Activated CD8-positive, alpha-beta memory T cell treated with anti-CD3 and anti-CD28 coated beads for 4 hours (primary cell): ENCODE data around the gene SLC27A2.

ENCODE experiments used
- DNase-seq, 2 donors: peaks; one replicate each; pipeline ENCODE4 v3.0.0-alpha.2; 2020; ENCODE audit warnings: low read depth in 2 of 2

The SLC27A2 gene

GRCh38 chr15:50238255-50238654 is 56.3 kb downstream of the SLC27A2 start:
- DNase-seq, result no peak

DNA sequence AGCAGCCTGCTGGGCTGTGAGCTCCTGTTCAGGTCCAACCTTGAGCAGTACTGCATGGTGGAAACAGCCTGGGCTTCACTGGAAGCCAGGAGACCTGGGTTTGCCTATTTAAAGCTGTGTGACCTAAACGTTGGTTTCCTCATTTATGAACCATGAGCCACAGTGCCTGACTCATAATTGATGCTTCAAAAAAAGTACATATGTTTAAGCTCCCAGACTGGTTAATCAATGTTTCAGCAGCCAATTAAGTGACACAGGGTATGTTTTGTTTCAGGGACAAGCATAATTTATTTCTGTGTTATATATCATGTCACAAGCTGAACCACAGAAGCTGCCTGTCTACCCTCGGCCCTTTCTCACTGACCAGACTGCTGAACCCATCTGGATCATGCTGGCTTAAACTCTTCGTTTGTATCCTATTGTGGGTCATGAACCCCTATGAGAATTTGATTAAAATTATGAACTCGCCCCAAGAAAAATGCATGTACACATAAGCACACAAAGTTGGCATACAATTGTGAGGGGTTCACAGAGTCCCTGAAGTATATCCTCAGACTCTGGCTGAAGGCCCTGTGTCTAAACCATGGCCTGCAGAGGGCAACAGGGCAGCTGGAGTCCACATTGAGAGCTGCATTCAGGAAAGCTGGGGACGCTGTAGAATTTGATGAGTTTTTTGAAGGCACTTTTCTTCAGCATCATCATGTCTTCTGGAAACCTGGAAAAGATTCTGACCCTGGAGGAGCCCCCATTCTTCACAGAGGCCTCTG is 59.9 kb downstream of the SLC27A2 start:
- DNase-seq, result no peak

DNA sequence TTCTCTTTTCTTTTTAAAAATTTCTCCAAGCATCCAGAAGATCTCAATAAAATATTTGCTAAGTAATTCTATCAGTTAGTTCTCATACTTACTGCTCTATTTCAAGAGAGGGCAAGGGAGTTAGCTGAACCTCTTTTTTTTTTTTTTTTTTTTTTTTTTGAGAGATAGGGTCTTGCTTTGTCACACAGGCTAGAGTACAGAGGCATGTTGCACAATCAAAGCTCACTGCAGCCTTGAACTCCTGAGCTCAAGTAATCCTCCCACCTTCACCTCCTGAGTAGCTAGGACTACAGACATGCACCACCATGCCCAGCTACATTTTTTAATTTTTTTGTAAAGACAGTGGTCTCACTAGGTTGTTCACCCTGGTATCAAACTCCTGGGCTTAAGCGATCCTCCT is 62.2 kb downstream of the SLC27A2 start:
- no peak for DNase-seq

- no peak for DNase-seq
Measured at GRCh38 chr15:50244959-50245624, 63.1 kb downstream of the SLC27A2 start.

DNA sequence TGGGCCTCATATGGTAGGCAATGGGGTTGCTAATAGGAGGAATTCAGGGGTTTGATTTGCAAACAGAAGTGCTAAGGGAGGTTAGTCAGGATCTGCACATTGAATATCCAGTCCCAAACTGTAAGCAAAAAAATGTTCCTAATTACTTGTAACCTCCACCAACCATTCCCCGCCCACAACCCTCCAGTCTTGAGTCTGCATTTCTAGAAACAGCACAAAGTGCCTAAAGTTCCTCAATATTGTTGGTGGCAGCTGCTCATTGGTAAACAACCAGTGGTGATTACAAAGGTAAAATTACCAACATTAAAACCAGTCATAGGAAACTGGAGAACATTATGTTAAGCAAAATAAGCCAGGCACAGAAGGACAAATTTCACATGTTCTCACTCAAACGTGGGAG is 64.6 kb downstream of the SLC27A2 start:
- no peak for DNase-seq

GRCh38 chr15:50247819-50248655 is 66.0 kb downstream of the SLC27A2 start:
- peak in 1 of 2 donors; percentile 34 for DNase-seq

DNA sequence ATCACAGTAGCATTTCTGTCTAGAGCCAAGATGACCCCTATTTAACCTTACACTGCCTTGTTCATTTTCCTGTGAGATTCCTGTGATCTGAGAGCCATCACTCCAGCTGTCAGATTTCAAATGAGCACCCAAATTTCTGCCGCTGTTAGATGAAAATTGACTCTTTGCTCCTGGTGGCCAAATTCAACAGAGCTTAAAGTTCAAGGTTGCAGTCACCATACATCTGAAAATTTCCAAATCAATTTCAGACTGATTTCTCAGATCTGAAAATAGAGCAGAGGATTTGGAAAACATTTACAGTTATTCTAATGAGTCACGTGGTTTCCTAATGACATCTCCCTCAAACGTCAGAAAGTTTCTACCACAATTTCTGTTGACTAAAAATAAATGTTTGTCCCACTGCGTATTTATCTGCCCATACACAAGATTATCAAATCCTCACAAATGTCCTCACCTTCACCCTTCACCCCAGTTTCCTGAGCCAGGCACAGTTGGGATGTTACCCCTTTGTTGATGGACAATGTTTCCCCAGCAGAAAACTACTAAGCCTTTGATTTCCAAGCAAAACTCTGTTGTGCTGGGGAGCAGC is 67.1 kb downstream of the SLC27A2 start:
- no peak for DNase-seq

GRCh38 chr15:50249704-50250103 is 67.7 kb downstream of the SLC27A2 start:
- no peak for DNase-seq

- DNase-seq, result no peak
Measured at GRCh38 chr15:50250760-50251394, 68.9 kb downstream of the SLC27A2 start.

DNA sequence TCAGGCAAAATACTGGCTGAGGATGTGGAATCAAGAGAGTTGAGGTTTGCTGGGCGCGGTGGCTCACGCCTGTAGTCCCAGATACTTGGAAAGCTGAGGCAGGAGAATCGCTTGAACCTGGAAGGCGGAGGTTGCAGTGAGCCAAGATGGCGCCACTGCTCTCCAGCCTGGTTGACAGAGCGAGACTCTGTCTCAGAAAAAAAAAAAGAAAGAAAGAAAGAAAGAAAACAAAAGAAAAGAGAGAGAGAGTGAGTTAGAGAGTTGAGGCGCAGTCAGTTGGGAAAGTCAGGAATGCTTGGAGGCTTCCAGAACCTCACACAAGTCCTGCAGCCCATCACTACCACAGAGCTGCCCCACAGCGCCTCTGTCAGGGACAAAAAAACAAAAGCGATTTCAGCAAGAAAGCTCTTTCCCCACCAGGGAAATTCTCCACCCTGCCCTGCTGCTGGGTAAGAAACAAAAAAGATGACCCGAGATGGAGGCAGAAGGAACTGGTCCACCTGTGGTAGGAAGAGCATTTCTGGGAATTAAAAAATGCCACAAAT is 69.7 kb downstream of the SLC27A2 start:
- no peak for DNase-seq

DNA sequence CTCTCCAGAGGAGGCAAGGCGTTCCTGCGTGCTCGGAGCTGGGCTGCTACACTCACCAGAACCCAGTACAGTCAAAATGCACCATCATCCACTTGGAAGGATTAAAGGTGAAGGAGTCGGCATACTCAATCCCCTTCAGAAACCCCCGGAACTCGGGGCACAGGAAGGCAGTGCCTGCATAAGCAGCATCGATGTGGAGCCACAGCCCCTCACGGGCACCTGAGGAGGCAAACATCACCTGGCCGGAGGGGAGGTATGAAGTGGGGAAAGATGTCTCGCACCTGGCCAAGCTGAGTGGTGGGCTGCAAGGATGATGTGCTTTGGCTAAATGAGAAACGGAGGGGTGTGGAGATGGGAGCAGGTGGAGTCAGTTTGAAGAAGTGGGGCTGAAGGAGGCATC is 70.6 kb downstream of the SLC27A2 start:
- DNase-seq, result no peak

DNA sequence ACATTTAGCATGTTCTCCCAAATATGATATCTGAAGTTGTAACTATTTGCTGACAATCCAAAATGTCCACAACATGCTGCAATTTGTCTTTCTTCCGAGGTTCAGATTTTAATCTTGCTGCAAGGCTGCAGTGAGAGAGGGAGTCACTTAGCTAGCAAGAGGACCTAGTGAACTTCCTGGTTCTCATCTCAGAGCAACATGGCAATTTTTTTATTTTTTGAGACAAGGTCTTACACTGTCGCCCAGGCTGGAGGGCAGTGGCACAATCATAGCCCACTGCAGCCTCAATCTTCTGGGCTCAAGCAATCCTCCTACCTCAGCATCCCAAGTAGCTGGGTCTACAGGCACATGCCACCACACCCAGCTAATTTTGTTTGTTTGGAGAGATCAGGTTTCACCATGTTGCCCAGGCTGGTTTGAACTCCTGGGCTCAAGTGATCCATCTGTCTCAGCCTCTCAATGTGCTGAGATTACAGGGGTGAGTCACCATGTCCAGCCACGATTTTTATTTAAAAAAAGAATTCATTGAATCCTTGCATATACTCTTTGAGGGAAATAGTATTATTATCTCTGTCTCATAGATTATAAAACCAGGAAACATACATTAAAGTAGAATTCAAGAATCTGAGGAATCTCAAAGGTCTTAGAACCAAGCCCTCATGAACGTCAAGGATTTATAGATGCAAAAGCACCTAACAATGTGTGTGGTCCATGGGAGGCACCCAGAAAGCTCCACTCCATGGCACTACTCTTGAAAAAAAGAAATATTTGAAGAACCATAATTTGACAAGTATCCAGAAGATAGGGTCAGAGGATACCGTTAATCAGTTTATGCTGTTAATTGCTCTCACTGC is 74.4 kb downstream of the SLC27A2 start:
- no peak for DNase-seq

DNA sequence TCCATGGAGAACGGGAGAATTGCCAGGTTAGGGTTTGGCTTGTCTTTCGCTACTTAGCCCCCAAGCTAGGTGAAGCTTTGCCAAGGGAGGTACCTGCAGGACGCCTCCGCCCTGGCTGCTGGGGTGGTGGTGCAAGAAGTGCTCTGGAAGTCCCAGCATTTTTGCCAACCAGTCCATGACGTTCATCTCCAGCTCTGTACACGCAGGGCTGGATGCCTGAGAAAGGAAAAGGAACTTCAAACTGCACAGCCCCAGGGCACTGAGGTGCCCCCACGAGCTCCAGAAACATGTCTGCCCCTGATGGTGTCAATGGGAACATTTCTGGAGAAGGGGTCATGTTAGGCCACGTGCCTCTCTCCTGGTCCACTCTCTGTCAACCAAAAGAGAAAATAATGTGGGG is 75.3 kb downstream of the SLC27A2 start:
- DNase-seq, result no peak

DNA sequence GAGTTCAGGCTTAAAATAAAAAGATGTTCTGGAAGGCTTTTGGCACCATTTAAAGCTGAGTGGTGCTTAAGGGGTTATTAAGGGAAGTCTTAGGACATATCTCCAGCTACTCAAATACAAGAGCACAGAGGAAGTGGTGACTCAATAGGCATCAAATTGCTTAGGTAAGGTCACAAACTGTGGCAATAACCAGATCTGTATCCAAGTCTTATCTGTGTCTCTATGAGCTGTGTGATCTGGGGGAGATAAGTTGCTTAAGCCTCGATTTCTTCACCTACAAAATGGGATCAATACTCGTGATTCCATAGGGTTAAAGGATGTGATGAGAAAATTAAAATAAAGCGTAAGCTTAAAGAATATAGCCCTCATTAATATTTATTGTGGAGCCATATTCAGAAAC is 75.9 kb downstream of the SLC27A2 start:
- DNase-seq, result no peak

- no peak for DNase-seq
Measured at GRCh38 chr15:50259276-50259675, 77.3 kb downstream of the SLC27A2 start.

DNA sequence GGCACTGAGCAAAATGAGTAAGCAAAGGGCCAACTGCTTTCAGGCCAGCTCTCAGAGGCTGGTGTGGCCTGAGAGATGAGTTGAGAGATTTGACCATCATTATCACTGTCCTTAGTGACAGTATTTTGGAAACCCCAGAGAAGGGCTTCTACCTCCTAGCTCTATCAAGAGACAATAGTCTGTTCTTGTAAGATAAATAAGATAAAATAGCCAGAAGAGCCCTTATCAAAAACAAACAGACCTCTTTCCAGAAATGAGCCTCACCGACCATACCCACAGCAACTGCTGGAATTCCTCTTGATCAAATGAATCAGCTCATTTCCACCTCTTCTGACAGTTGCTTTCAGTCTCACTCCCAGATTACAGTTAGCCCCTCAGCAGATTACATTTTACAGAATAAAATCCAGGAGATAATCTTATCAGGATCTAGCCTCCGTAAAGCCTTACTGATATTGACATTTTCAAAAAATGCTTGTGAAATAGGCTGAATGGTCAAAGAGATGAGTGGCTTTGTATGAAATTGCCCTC is 79.0 kb downstream of the SLC27A2 start:
- no peak for DNase-seq

- DNase-seq, result no peak
Measured at GRCh38 chr15:50261981-50262380, 80.0 kb downstream of the SLC27A2 start.

DNA sequence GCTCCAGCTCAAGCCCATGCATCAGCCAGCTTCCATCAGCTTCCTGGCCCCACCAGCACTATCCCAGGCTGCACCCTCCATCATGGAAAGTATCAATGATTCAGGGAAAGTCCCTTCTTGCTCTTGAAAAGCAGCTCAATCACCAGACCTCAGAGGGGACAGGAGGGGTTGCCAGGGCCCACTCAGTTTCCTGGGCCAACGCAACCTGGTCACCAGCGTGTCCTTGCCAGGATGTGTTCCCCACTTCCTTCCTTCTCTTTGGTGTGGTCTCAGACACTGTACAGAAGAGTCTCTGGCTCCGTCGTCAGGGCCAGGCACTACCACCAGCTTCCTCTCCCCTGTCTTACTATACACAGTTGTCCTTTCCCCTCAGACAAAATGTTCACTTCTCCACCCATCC is 80.5 kb downstream of the SLC27A2 start:
- peak; percentile 25 to 37 for DNase-seq

GRCh38 chr15:50265620-50266019 is 83.6 kb downstream of the SLC27A2 start, which contains the start of gene HDC:
TSS of gene HDC (minus strand) at chr15:50265726. CDS start at chr15:50265623, 103 bp downstream.
- DNase-seq, result no peak

GRCh38 chr15:50267577-50267976 is 85.6 kb downstream of the SLC27A2 start:
- DNase-seq, result no peak
